Limb (tissue), 2 donors: ENCODE measurements around the gene RAB3B.
"Not testable (repeated sequence)": the region's sequence is repeated elsewhere in the genome, so short reads cannot be mapped to it uniquely, and the experiment has no call there.

Experiments used
- DNase-seq, 2 donors: peaks; one replicate each; pipeline ENCODE4 v3.0.0-alpha.2; 2016; ENCODE audit errors: extremely low spot score in 2 of 2

RAB3B gene

GRCh38 chr1:51920130-51920529 is 70.4 kb downstream of the RAB3B start:
- DNase-seq, result no peak

GRCh38 chr1:51919684-51920083 is 70.8 kb downstream of the RAB3B start:
- DNase-seq, result no peak

- DNase-seq, result no peak
Measured at GRCh38 chr1:51916587-51917405, 73.7 kb downstream of the RAB3B start.

GRCh38 chr1:51915951-51916350 is 74.5 kb downstream of the RAB3B start:
- DNase-seq, result no peak

- DNase-seq, result no peak
Measured at GRCh38 chr1:51912881-51913280, 77.6 kb downstream of the RAB3B start.

- no peak for DNase-seq
Measured at GRCh38 chr1:51910221-51911000, 80.1 kb downstream of the RAB3B start.

GRCh38 chr1:51908499-51908898 is 82.0 kb downstream of the RAB3B start:
- DNase-seq, result no peak

- no peak for DNase-seq
Measured at GRCh38 chr1:51907079-51907702, 83.3 kb downstream of the RAB3B start.

- DNase-seq, result no peak
Measured at GRCh38 chr1:51906306-51907078, 84.0 kb downstream of the RAB3B start.

GRCh38 chr1:51902456-51902855 is 88.0 kb downstream of the RAB3B start:
- no peak for DNase-seq

GRCh38 chr1:51901151-51901550 is 89.3 kb downstream of the RAB3B start:
- DNase-seq, result no peak

GRCh38 chr1:51899022-51899421 is 91.5 kb downstream of the RAB3B start:
- DNase-seq, result no peak

- no peak for DNase-seq
Measured at GRCh38 chr1:51898090-51898734, 92.3 kb downstream of the RAB3B start.

GRCh38 chr1:51897699-51898031 is 92.8 kb downstream of the RAB3B start:
- DNase-seq, result no peak

GRCh38 chr1:51894748-51895147 is 95.8 kb downstream of the RAB3B start:
- DNase-seq, result not testable (repeated sequence)

GRCh38 chr1:51878616-51879336 is 111.7 kb downstream of the RAB3B start, which contains the start of gene NRDC:
Gene NRDC (minus strand): TSS chr1:51878727. CDS start chr1:51878615, 112 bp downstream.
- DNase-seq, result peak; percentile 99 to 100

- DNase-seq, result no peak
Measured at GRCh38 chr1:51878308-51878615, 112.2 kb downstream of the RAB3B start.

- DNase-seq, result peak in 1 of 2 donors; percentile 22
Measured at GRCh38 chr1:51877434-51878307, 112.8 kb downstream of the RAB3B start.

GRCh38 chr1:51875836-51876235 is 114.7 kb downstream of the RAB3B start:
- no peak for DNase-seq
